GM12872 (cell line): ENCODE results near the gene TGM1.

Experiments
- CTCF ChIP-seq: IDR thresholded peaks from 3 replicates; pipeline ENCODE4 v1.5.1; 2011; ENCODE audit warnings: low read depth, mild to moderate bottlenecking, low read length, moderate library complexity; ENCODE audit not compliant: insufficient read depth

Gene TGM1

GRCh38 chr14:24254630-24255392 is 8.2 kb downstream of the TGM1 start:
- TF ChIP-seq CTCF: no peak

- no peak for TF ChIP-seq CTCF
These were observed 9.0 kb downstream of the TGM1 start for GRCh38 chr14:24253936-24254335.

- TF ChIP-seq CTCF: no peak
These were observed 10.5 kb downstream of the TGM1 start for GRCh38 chr14:24252289-24253124.

- TF ChIP-seq CTCF: no peak
These were observed 11.1 kb downstream of the TGM1 start for GRCh38 chr14:24251880-24252288.

- TF ChIP-seq CTCF: no peak
These were observed 12.6 kb downstream of the TGM1 start for GRCh38 chr14:24250354-24250753.

GRCh38 chr14:24249230-24250021 is 13.6 kb downstream of the TGM1 start:
- no peak for TF ChIP-seq CTCF

- no peak for TF ChIP-seq CTCF
These were observed 15.6 kb downstream of the TGM1 start for GRCh38 chr14:24247422-24247821.
